Measurements from ENCODE around the gene PAK5. TPM values are rescaled to one million over a fixed set of nuclear protein-coding genes. Genes with fewer than 3 reads are reported as not detected.

The PAK5 gene
- total and polyA plus RNA-seq, 2 donors (not counting 1 experiment from before 2014, with no cell fraction given), result not detected

DNA sequence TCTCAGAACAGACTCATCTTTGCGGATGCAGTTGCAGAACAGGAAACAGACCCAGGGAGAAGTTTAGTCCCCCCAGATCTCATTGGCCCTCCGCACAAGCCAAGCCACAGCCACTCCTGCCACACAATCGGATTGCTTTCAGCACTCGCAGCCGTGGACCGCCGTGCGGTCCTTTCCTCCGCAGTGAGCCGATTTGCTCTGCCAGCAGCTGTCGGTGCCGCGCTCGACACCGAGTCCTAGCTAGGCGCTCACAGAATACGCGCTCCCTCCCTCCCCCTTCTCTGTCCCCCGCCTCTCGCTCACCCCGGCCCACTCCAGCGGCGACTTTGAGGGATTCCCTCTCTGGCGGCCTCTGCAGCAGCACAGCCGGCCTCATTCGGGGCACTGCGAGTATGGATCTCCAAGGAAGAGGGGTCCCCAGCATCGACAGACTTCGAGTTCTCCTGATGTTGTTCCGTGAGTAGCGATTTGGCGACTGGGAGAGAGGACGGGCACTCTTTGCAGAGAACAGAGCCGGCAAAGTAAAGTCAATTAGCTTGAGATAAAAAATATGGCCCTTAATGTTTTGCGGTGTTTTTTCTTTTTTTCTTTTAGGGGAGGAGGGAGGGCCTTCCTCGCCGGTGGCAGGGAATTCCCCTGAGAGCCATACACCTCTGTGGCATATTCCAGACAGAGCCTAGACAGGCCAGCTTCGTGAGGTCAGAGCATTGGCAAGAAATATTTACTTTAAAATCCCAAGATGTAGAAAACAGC is 324.2 kb downstream of the PAK5 start, which contains the start of gene LAMP5:
Gene LAMP5, plus strand, starts transcription at position 130 of the 753 bp plus-strand sequence. Its CDS starts 263 bp downstream, at position 393.
- no peaks in the 10 kb centered on the region for H3K36me3 ChIP-seq (ENCODE audit: control insufficient read depth, insufficient read depth, low read length)
- no peaks in the 10 kb centered on the region for H3K79me2 ChIP-seq (ENCODE audit: control insufficient read depth, insufficient read depth, low read length)
- H3K4me1 ChIP-seq (ENCODE audit: control insufficient read depth, extremely low read depth, insufficient read depth, low read length), result no peaks in the 10 kb centered on the region
- TF ChIP-seq, protein P1, sequence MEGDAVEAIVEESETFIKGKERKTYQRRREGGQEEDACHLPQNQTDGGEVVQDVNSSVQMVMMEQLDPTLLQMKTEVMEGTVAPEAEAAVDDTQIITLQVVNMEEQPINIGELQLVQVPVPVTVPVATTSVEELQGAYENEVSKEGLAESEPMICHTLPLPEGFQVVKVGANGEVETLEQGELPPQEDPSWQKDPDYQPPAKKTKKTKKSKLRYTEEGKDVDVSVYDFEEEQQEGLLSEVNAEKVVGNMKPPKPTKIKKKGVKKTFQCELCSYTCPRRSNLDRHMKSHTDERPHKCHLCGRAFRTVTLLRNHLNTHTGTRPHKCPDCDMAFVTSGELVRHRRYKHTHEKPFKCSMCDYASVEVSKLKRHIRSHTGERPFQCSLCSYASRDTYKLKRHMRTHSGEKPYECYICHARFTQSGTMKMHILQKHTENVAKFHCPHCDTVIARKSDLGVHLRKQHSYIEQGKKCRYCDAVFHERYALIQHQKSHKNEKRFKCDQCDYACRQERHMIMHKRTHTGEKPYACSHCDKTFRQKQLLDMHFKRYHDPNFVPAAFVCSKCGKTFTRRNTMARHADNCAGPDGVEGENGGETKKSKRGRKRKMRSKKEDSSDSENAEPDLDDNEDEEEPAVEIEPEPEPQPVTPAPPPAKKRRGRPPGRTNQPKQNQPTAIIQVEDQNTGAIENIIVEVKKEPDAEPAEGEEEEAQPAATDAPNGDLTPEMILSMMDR (conservative IDR thresholded peaks at IDR 0.05 in 1 of 2, IDR thresholded peaks at IDR 0.05 in 1 of 2; ENCODE audit: low read depth in 1 of 2, low read length in 2 of 2), result no peak
- TF ChIP-seq EZH2 (IDR thresholded peaks at IDR 0.05; ENCODE audit: low read length, missing control alignments), result peak; percentile 35
- H2AFZ ChIP-seq (ENCODE audit: low read length), result no peak within 1 kb of the TSS
- peak; percentile 32 to 47 for DNase-seq (ENCODE audit: low read depth in 2 of 2)
- H3K9ac ChIP-seq (ENCODE audit: insufficient read depth, low read length), result no peak within 1 kb of the TSS
- no peak within 1 kb of the TSS for H3K27ac ChIP-seq (ENCODE audit: insufficient read depth, low read length)
- H3K9me3 ChIP-seq (ENCODE audit: control insufficient read depth, insufficient read depth, low read depth, low read length), result no peaks in the 10 kb centered on the region
- H3K27me3 ChIP-seq (ENCODE audit: control insufficient read depth, insufficient read depth, low read length), result peaks cover 34% of the 10 kb centered on the region
- H3K4me3 ChIP-seq (replicated peaks in 1 of 4; ENCODE audit: control extremely low read depth in 1 of 4, insufficient read depth in 1 of 4, low read depth in 3 of 4, low read length in 4 of 4), result peak within 1 kb of the TSS in 2 of 4 experiments; percentile 3 to 35
- H3K4me2 ChIP-seq (ENCODE audit: extremely low read depth, insufficient read depth, low read length), result peak within 1 kb of the TSS; percentile 61
- H4K20me1 ChIP-seq (ENCODE audit: control insufficient read depth, extremely low read depth, insufficient read depth, low read length), result no peaks in the 10 kb centered on the region

GRCh38 chr20:9514072-9514460 is 324.8 kb downstream of the PAK5 start:
- no peak overlapping the region for H3K4me3 ChIP-seq (replicated peaks in 1 of 4; ENCODE audit: control extremely low read depth in 1 of 4, insufficient read depth in 1 of 4, low read depth in 3 of 4, low read length in 4 of 4)
- no peaks in the 10 kb centered on the region for H3K9me3 ChIP-seq (ENCODE audit: control insufficient read depth, insufficient read depth, low read depth, low read length)
- no peaks in the 10 kb centered on the region for H4K20me1 ChIP-seq (ENCODE audit: control insufficient read depth, extremely low read depth, insufficient read depth, low read length)
- H3K27ac ChIP-seq (ENCODE audit: insufficient read depth, low read length), result no peak overlapping the region
- H3K36me3 ChIP-seq (ENCODE audit: control insufficient read depth, insufficient read depth, low read length), result no peaks in the 10 kb centered on the region
- H3K4me1 ChIP-seq (ENCODE audit: control insufficient read depth, extremely low read depth, insufficient read depth, low read length), result no peaks in the 10 kb centered on the region
- H3K27me3 ChIP-seq (ENCODE audit: control insufficient read depth, insufficient read depth, low read length), result peaks cover 39% of the 10 kb centered on the region
- H2AFZ ChIP-seq (ENCODE audit: low read length), result no peak overlapping the region
- no peak for DNase-seq (ENCODE audit: low read depth in 2 of 2)
- TF ChIP-seq, protein P1 (conservative IDR thresholded peaks at IDR 0.05 in 1 of 2, IDR thresholded peaks at IDR 0.05 in 1 of 2; ENCODE audit: low read depth in 1 of 2, low read length in 2 of 2), result no peak
- peak; percentile 58 for TF ChIP-seq EZH2 (IDR thresholded peaks at IDR 0.05; ENCODE audit: low read length, missing control alignments)
- no peak overlapping the region for H3K9ac ChIP-seq (ENCODE audit: insufficient read depth, low read length)
- peak overlapping the region; percentile 9 for H3K4me2 ChIP-seq (ENCODE audit: extremely low read depth, insufficient read depth, low read length)
- H3K79me2 ChIP-seq (ENCODE audit: control insufficient read depth, insufficient read depth, low read length), result no peaks in the 10 kb centered on the region

DNA sequence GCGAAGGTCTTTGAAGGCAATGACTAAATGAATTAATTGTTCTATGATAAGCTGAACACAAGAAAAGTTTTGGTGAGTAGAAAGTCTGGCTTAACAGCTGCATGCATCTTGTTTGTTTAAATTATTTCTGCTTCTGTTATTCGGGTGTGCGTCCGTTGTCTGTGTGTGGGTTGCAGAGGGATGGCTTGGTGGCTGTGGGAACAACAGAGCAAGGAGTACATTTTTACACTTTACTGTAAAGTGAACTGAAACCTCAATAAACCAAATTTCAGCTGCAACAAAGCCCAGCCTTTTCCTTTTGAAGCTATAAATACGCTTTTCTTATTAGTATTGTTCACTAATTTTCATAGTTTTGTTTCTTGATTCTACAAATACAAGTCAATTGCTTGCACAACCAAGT is 328.0 kb downstream of the PAK5 start:
- Histone ChIP-seq H2AFZ (ENCODE audit: low read length) (no peak overlapping the region), H4K20me1 (ENCODE audit: control insufficient read depth, extremely low read depth, insufficient read depth, low read length) (no peaks in the 10 kb centered on the region), H3K27me3 (ENCODE audit: control insufficient read depth, insufficient read depth, low read length) (peaks cover 44% of the 10 kb centered on the region), H3K36me3 (ENCODE audit: control insufficient read depth, insufficient read depth, low read length) (no peaks in the 10 kb centered on the region), H3K4me2 (ENCODE audit: extremely low read depth, insufficient read depth, low read length) (no peak overlapping the region), H3K79me2 (ENCODE audit: control insufficient read depth, insufficient read depth, low read length) (no peaks in the 10 kb centered on the region), H3K4me1 (ENCODE audit: control insufficient read depth, extremely low read depth, insufficient read depth, low read length) (no peaks in the 10 kb centered on the region), H3K9me3 (ENCODE audit: control insufficient read depth, insufficient read depth, low read depth, low read length) (no peaks in the 10 kb centered on the region), H3K27ac (ENCODE audit: insufficient read depth, low read length) (no peak overlapping the region), H3K4me3 (replicated peaks in 1 of 4; ENCODE audit: control extremely low read depth in 1 of 4, insufficient read depth in 1 of 4, low read depth in 3 of 4, low read length in 4 of 4) (no peak overlapping the region), H3K9ac (ENCODE audit: insufficient read depth, low read length) (no peak overlapping the region)
- DNase-seq (ENCODE audit: low read depth in 2 of 2), result no peak
- no peak for TF ChIP-seq EZH2 (IDR thresholded peaks at IDR 0.05; ENCODE audit: low read length, missing control alignments)
- TF ChIP-seq, protein P1 (conservative IDR thresholded peaks at IDR 0.05 in 1 of 2, IDR thresholded peaks at IDR 0.05 in 1 of 2; ENCODE audit: low read depth in 1 of 2, low read length in 2 of 2), result no peak
